CD14-positive monocyte (primary cell): ENCODE results near the gene LDB1. TPM values are rescaled to one million over a fixed set of nuclear protein-coding genes. Genes with fewer than 3 reads are reported as not detected.

Source experiments
- DNase-seq, 3 donors: peaks; one replicate each; pipeline ENCODE4 v3.0.0-alpha.2; 2011 to 2022
- H2AFZ ChIP-seq: 2 replicates; pipeline ENCODE4 v1.6.0; 2012; ENCODE audit warnings: mild to moderate bottlenecking, low read depth, low read length, inconsistent platforms; ENCODE audit not compliant: insufficient read depth, poor library complexity, severe bottlenecking
- H3K27ac ChIP-seq, 2 donors: 1 replicate in 1 of 2; 2 replicates in 1 of 2; pipeline ENCODE4 v1.5.1; 2012 to 2013; ENCODE audit warnings: low read length in 2 of 2, control low read depth in 1 of 2, inconsistent platforms in 1 of 2, low read depth in 1 of 2, mild to moderate bottlenecking in 1 of 2
- H3K27me3 ChIP-seq, 2 donors: one replicate each; pipeline versions ENCODE4 v1.6.0 to v1.6.1; 2011 to 2013; ENCODE audit warnings: low read length in 2 of 2; ENCODE audit not compliant: control insufficient read depth in 2 of 2, insufficient read depth in 2 of 2
- H3K36me3 ChIP-seq, 2 donors: replicated peaks in 1 of 2; 1 replicate in 1 of 2; 2 replicates in 1 of 2; pipeline versions ENCODE4 v1.5.1 to v1.6.1; 2012 to 2013; ENCODE audit warnings: low read length in 2 of 2, control low read depth in 1 of 2, inconsistent platforms in 1 of 2, mild to moderate bottlenecking in 1 of 2; ENCODE audit not compliant: insufficient read depth in 2 of 2, control insufficient read depth in 1 of 2
- H3K4me1 ChIP-seq, 2 donors: 1 replicate in 1 of 2; 2 replicates in 1 of 2; pipeline versions ENCODE4 v1.5.1 to v1.6.1; 2012 to 2013; ENCODE audit warnings: low read length in 2 of 2, control low read depth in 1 of 2, inconsistent platforms in 1 of 2, mild to moderate bottlenecking in 1 of 2, moderate library complexity in 1 of 2; ENCODE audit not compliant: insufficient read depth in 2 of 2, control insufficient read depth in 1 of 2
- H3K4me2 ChIP-seq: replicated peaks from 2 replicates; pipeline ENCODE3; 2012; ENCODE audit warnings: low read length, moderate library complexity, mild to moderate bottlenecking; ENCODE audit not compliant: poor library complexity, severe bottlenecking; ENCODE audit errors: extremely low read depth
- H3K4me3 ChIP-seq, 3 experiments: fragments of 200-600 bp in 1 of 3; sonication (generic) in 1 of 3; replicated peaks in 1 of 3; 1 replicate in 2 of 3; 2 replicates in 1 of 3; pipeline ENCODE4 v1.5.1; 2011 to 2013; ENCODE audit warnings: low read length in 3 of 3, mild to moderate bottlenecking in 3 of 3, control low read depth in 2 of 3, low read depth in 2 of 3, inconsistent platforms in 1 of 3, moderate library complexity in 1 of 3
- H3K79me2 ChIP-seq: 2 replicates; pipeline ENCODE4 v1.6.0; 2012; ENCODE audit warnings: mild to moderate bottlenecking, control low read depth, inconsistent platforms, low read length, moderate library complexity; ENCODE audit not compliant: insufficient read depth
- H3K9ac ChIP-seq: 2 replicates; pipeline ENCODE4 v1.6.0; 2017; ENCODE audit warnings: low read length, mild to moderate bottlenecking; ENCODE audit not compliant: insufficient read depth, poor library complexity, severe bottlenecking
- H3K9me3 ChIP-seq, 2 donors: replicated peaks in 1 of 2; 1 replicate in 1 of 2; 2 replicates in 1 of 2; pipeline versions ENCODE4 v1.5.1 to v1.6.1; 2012 to 2013; ENCODE audit warnings: low read length in 2 of 2, control low read depth in 1 of 2; ENCODE audit not compliant: control insufficient read depth in 1 of 2, insufficient read depth in 1 of 2
- H4K20me1 ChIP-seq: 2 replicates; pipeline ENCODE4 v1.6.0; 2012; ENCODE audit warnings: mild to moderate bottlenecking, low read length, control low read depth, moderate library complexity; ENCODE audit not compliant: insufficient read depth
- H3K27ac Mint-ChIP-seq, 7 donors: one replicate each; pipeline ENCODE4 v1.8.0; 2020; ENCODE audit warnings: mild to moderate bottlenecking in 7 of 7, mixed read lengths in 7 of 7, moderate library complexity in 6 of 7, inconsistent platforms in 2 of 7
- H3K27me3 Mint-ChIP-seq, 3 donors: one replicate each; pipeline ENCODE4 v1.8.0; 2021 to 2022; ENCODE audit warnings: low read depth in 3 of 3, mild to moderate bottlenecking in 3 of 3, mixed read lengths in 3 of 3, moderate library complexity in 3 of 3, inconsistent platforms in 1 of 3
- H3K36me3 Mint-ChIP-seq, 2 donors: one replicate each; pipeline ENCODE4 v1.8.0; 2020; ENCODE audit warnings: mixed read lengths in 2 of 2, inconsistent platforms in 1 of 2, mild to moderate bottlenecking in 1 of 2
- H3K4me1 Mint-ChIP-seq: one replicate; pipeline ENCODE4 v1.8.0; 2020; ENCODE audit warnings: mild to moderate bottlenecking, mixed read lengths
- H3K4me3 Mint-ChIP-seq, 2 donors: one replicate each; pipeline ENCODE4 v1.8.0; 2020; ENCODE audit warnings: mild to moderate bottlenecking in 2 of 2, mixed read lengths in 2 of 2, moderate library complexity in 1 of 2
- H3K9me3 Mint-ChIP-seq, 7 donors: one replicate each; pipeline ENCODE4 v1.8.0; 2020 to 2022; ENCODE audit warnings: mixed read lengths in 7 of 7, mild to moderate bottlenecking in 6 of 7, moderate library complexity in 6 of 7, inconsistent platforms in 2 of 7
- WGBS: methylation state at CpG from one replicate; pipeline ENCODE4 v1.1.5; 2013; ENCODE audit warnings: missing lambda C conversion rate; ENCODE audit not compliant: insufficient coverage; 5-methylcytosine and 5-hydroxymethylcytosine counted together
- intact Hi-C, 2 donors: fragments of 100-400 bp; cut with micrococcal nuclease; formaldehyde crosslinking; loops; one replicate each; pipeline versions ENCODE4 v1.15.0 to v1.15.1; 2023
- polyA plus RNA-seq, 3 donors: library from polyadenylated mRNA; depleted of rRNA in 1 of 3; unstranded in 2 of 3; stranded (reverse) in 1 of 3; fragments of 300-500 nt in 2 of 3; fragments of >200 nt in 1 of 3; fragmentation: Illumina TruSeq in 2 of 3; gene quantifications; 1 replicate in 2 of 3; 2 replicates in 1 of 3; pipeline ENCODE4 v1.2.3, GENCODE V29; 2012 to 2021
- TF ChIP-seq, protein P1 (sequence below): fragments of 200-600 bp; IDR thresholded peaks from one replicate; pipeline ENCODE4 v1.8.0; 2022; ENCODE audit warnings: antibody characterized with exemption, mild to moderate bottlenecking

Gene LDB1
- polyA plus RNA-seq, 3 donors: 8.7 to 103 (median 21.9) TPM

DNA sequence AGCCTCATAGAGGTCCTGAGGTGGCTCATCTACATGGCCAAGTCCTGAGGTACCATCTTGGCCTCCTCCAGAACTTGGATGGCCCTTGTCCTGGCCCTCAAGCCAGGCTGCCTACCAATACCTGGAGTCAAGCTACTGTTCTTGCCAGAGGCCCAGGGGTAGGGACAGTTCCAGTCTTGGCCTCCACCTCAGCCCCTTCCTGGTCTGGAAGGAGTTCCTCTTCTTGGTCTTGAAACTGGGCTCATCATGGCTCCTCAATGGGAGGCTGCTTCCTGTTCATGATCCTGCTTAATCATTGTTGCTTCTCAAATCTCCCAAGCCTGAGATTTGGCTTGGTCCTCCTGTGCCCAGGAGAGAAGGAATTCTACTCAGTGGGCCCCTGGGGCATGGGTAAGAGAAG lies 51.1 kb downstream of the LDB1 start:
- H3K27me3 Mint-ChIP-seq: peaks cover 0 to 1% (median under 1%) of the 10 kb centered on the region in 3 donors
- intact Hi-C loops: loop anchor here in 1 of 2 donors (5.0 kb wide), 2 partner anchors 227 to 287 kb away; partner anchors contain the start of genes KCNIP2 and NPM3
- TF ChIP-seq, protein P1, sequence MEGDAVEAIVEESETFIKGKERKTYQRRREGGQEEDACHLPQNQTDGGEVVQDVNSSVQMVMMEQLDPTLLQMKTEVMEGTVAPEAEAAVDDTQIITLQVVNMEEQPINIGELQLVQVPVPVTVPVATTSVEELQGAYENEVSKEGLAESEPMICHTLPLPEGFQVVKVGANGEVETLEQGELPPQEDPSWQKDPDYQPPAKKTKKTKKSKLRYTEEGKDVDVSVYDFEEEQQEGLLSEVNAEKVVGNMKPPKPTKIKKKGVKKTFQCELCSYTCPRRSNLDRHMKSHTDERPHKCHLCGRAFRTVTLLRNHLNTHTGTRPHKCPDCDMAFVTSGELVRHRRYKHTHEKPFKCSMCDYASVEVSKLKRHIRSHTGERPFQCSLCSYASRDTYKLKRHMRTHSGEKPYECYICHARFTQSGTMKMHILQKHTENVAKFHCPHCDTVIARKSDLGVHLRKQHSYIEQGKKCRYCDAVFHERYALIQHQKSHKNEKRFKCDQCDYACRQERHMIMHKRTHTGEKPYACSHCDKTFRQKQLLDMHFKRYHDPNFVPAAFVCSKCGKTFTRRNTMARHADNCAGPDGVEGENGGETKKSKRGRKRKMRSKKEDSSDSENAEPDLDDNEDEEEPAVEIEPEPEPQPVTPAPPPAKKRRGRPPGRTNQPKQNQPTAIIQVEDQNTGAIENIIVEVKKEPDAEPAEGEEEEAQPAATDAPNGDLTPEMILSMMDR: no peak

DNA sequence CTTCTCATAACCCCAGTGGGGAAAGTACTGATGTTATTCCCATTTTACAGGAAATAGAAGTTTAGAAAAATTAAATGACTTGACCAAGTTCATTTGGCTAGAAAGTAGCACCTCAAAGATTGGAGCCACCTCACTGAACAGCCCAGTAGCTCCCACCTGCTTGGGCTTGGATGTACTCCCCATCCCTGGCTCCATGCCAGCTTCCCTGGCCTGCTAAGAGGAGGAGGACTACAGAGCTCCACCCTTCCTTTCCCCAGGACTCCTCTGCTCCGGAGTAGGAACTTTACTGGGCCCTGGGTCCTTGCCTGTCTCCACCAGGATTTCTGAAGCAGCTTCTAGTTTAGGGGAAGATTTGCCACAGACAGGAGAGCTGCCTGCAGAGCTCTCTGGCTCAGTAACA lies 52.0 kb downstream of the LDB1 start:
- intact Hi-C loops: loop anchor here in 1 of 2 donors (5.0 kb wide), 2 partner anchors 226 to 286 kb away; partner anchors contain the start of genes KCNIP2 and NPM3

More for the DNA sequence above, 51.1 kb downstream of the LDB1 start:
- Mint-ChIP-seq H3K9me3 (no peaks in the 10 kb centered on the region), H3K36me3 (peaks cover 2 to 12% of the 10 kb centered on the region in 2 donors), H3K27ac (peak overlapping the region; percentile 72 to 91 (median 88)), H3K4me3 (peak overlapping the region; percentile 20 to 63), H3K4me1 (peaks cover 61% of the 10 kb centered on the region)
- peaks cover 0 to 13% of the 10 kb centered on the region in 2 donors for H3K36me3 ChIP-seq
- peaks cover 49% of the 10 kb centered on the region for H3K79me2 ChIP-seq
- peak overlapping the region; percentile 26 for H3K9ac ChIP-seq
- H3K4me1 ChIP-seq: peaks cover 50% of the 10 kb centered on the region in 2 donors
- peak; percentile 55 to 79 (median 78) for DNase-seq
- H3K27me3 ChIP-seq: no peaks in the 10 kb centered on the region
- peak overlapping the region; percentile 56 for H3K4me2 ChIP-seq
- H3K4me3 ChIP-seq: peak overlapping the region in 1 of 3 experiments; percentile 46
- peak overlapping the region; percentile 66 to 87 for H3K27ac ChIP-seq
- H3K9me3 ChIP-seq: no peaks in the 10 kb centered on the region
- peaks cover 44% of the 10 kb centered on the region for H4K20me1 ChIP-seq
- H2AFZ ChIP-seq: peak overlapping the region; percentile 16

More for the DNA sequence above, 52.0 kb downstream of the LDB1 start:
- no peak overlapping the region for H2AFZ ChIP-seq
- peaks cover 44% of the 10 kb centered on the region for H4K20me1 ChIP-seq
- no peak overlapping the region for H3K4me3 Mint-ChIP-seq
- WGBS: no CpG with 5 or more reads among the region's 1 CpG
- no peaks in the 10 kb centered on the region for H3K9me3 ChIP-seq
- H3K4me1 ChIP-seq: peaks cover 50% of the 10 kb centered on the region in 2 donors
- H3K79me2 ChIP-seq: peaks cover 49% of the 10 kb centered on the region
- no peaks in the 10 kb centered on the region for H3K27me3 ChIP-seq
- no peaks in the 10 kb centered on the region for H3K9me3 Mint-ChIP-seq
- peaks cover 0 to 1% (median 1%) of the 10 kb centered on the region in 3 donors for H3K27me3 Mint-ChIP-seq
- peak overlapping the region; percentile 66 to 87 for H3K27ac ChIP-seq
- H3K4me3 ChIP-seq: peak overlapping the region in 1 of 3 experiments; percentile 46
- TF ChIP-seq, protein P1: no peak
- H3K4me2 ChIP-seq: peak overlapping the region; percentile 56
- peaks cover 2 to 12% of the 10 kb centered on the region in 2 donors for H3K36me3 Mint-ChIP-seq
- peak overlapping the region; percentile 26 for H3K9ac ChIP-seq
- peaks cover 0 to 13% of the 10 kb centered on the region in 2 donors for H3K36me3 ChIP-seq
- no peak for DNase-seq
- peaks cover 62% of the 10 kb centered on the region for H3K4me1 Mint-ChIP-seq
- H3K27ac Mint-ChIP-seq: peak overlapping the region; percentile 69 to 91 (median 85)
